Measurements from ENCODE around the gene FN3KRP. TPM values are rescaled to one million over a fixed set of nuclear protein-coding genes. Genes with fewer than 3 reads are reported as not detected.
A peak's percentile ranks its signal among the peaks of the same experiment; 100 is the strongest.

The FN3KRP gene
- total and polyA plus RNA-seq, 11 donors = 6.8 to 23.1 (median 15.8) TPM

- WGBS, 4 donors = 87 to 92% (median 90%) methylated on average over 19 of the region's 19 CpGs
- Histone ChIP-seq H3K9me3 (no peaks in the 10 kb centered on the region), H3K27ac (no peak overlapping the region), H3K36me3 (peaks cover 0 to 17% (median 3%) of the 10 kb centered on the region in 9 donors), H3K4me3 (no peak overlapping the region), H3K27me3 (no peaks in the 10 kb centered on the region), H3K4me1 (peaks cover 6 to 19% (median 12%) of the 10 kb centered on the region in 12 donors)
- no peak for DNase-seq
- ATAC-seq = no peak
- intact Hi-C loops (cut with DNase I) = loop anchor here in 2 of 10 donors (5.0 kb wide), 2 partner anchors 37 to 107 kb away; partner anchors contain the start of genes FN3KRP (in 1 of the 2) and WDR45B (in 1 of the 2)
- TF ChIP-seq POLR2A (IDR thresholded peaks at IDR 0.05) (no peak), CTCF (IDR thresholded peaks at IDR 0.05) (no peak)
Observed at GRCh38 chr17:82754297-82755208, 38.0 kb downstream of the FN3KRP start.

- intact Hi-C loops (cut with DNase I) = no loop called here
- TF ChIP-seq CTCF (IDR thresholded peaks at IDR 0.05) = no peak
- TF ChIP-seq POLR2A (IDR thresholded peaks at IDR 0.05) = no peak
- no peak overlapping the region for H3K4me3 ChIP-seq
- H3K27ac ChIP-seq = no peak overlapping the region
- H3K9me3 ChIP-seq = no peaks in the 10 kb centered on the region
- no peak for ATAC-seq
- 81 to 86% (median 84%) methylated on average over 7 of the region's 7 CpGs for WGBS, 4 donors
- DNase-seq = no peak
- peaks cover 0 to 23% (median 12%) of the 10 kb centered on the region in 9 donors for H3K36me3 ChIP-seq
- H3K27me3 ChIP-seq = no peaks in the 10 kb centered on the region
- H3K4me1 ChIP-seq = peaks cover 6 to 17% (median 12%) of the 10 kb centered on the region in 12 donors
Observed at GRCh38 chr17:82756166-82756565, 39.7 kb downstream of the FN3KRP start.

- WGBS, 4 donors = 35 to 73% (median 69%) methylated on average over 13 of the region's 13 CpGs
- ATAC-seq (peak; percentile 32 to 62 (median 54)), DNase-seq (no peak)
- peaks cover 0 to 78% (median 62%) of the 10 kb centered on the region in 9 donors for H3K36me3 ChIP-seq
- H3K27ac ChIP-seq = peak overlapping the region in 3 of 12 donors; percentile 25 to 54 (median 36)
- no peaks in the 10 kb centered on the region for H3K27me3 ChIP-seq
- TF ChIP-seq CTCF (IDR thresholded peaks at IDR 0.05) (no peak), POLR2A (IDR thresholded peaks at IDR 0.05) (no peak)
- H3K4me3 ChIP-seq = no peak overlapping the region
- H3K9me3 ChIP-seq = no peaks in the 10 kb centered on the region
- intact Hi-C loops (cut with DNase I) = loop anchor here in 8 of 10 donors (5.0 to 10.0 kb wide), 6 partner anchors 88 to 413 kb away; partner anchors contain the start of gene TEX19 (in 2 of the 8)
- H3K4me1 ChIP-seq = peaks cover 0 to 5% (median 0%) of the 10 kb centered on the region in 12 donors
Observed at GRCh38 chr17:82765371-82765770, 48.9 kb downstream of the FN3KRP start.

Measured in heart left ventricle (tissue), 16 donors.